GM19463 (cell line): ENCODE measurements around the gene SPEM2.

ENCODE experiments used
- ATAC-seq: cut with Tn5 transposase; IDR thresholded peaks from one replicate; pipeline ENCODE4 v1.9.1; 2021; ENCODE audit warnings: mild to moderate bottlenecking, moderate library complexity; ENCODE audit not compliant: unreplicated experiment

Gene SPEM2

DNA sequence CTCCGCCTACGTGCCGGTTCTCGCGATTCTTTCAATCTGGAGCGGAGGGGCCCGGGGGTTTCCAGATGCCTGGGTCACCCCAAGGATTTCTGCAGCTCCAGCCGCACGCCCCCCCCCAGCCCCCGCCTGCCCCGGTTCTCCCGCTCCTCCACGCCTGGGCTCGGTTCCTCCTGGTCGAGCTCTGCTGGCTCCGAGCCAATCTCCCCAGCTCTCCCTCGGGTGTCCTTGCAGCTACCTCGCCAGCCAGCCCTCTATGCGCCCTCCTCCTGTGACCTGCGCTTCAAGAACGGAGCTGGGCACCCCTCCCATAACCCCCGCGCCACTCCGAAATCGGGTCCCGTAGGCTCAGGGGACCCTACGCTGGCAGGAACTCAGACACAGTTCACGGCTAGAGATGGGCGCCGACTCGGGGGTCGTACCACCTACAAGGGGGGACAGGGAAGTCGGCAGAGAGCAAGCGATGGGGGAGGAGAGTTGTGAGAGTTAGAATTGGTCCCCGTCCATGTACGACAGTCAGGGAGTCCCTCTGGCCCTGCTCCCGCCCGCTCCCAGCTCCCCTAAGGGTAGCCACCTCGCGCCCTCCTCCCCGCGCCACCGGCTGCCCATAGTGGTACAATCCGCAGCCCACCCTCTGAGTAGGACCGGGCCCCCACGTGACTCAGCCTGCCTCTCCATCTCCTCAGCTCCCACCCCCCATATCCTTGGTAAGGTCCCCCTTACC, 14.9 kb downstream of the SPEM2 start:
- no peak for ATAC-seq

DNA sequence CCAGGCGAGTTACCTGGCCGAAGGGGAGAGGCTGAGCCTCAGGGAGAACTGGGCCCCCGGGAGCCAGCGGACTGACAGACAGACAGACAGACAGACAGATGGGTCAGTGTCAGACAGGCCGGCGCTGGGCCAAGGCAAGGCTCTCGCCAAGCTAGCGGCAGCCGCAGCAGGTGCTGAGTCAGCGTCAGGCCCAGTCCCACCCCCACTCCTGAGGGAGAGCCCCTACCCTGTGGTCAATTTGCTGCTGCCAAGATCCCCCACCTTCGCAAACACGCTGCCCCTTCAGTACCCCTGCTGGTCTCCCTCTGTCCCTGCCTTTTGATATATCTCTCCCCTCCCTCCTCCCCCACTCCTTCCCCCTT, 15.4 kb downstream of the SPEM2 start:
- ATAC-seq: no peak

DNA sequence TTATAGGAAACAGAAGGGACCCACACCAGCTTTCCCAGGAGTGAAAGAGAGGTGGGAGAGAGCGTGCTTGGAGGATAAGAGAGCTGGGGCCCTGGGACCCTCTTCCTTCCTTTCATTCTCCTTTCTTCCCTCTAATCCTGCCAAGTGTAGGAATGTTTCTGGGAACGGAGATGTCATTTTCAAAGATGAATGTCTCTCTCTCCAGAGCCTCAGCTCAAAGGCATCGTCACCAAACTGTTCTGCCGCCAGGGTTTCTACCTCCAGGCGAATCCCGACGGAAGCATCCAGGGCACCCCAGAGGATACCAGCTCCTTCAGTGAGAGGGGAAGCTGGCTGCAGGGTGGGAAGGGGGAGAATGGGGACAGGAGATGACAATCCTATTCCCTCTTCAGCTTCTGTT, 15.8 kb downstream of the SPEM2 start:
- ATAC-seq: no peak

DNA sequence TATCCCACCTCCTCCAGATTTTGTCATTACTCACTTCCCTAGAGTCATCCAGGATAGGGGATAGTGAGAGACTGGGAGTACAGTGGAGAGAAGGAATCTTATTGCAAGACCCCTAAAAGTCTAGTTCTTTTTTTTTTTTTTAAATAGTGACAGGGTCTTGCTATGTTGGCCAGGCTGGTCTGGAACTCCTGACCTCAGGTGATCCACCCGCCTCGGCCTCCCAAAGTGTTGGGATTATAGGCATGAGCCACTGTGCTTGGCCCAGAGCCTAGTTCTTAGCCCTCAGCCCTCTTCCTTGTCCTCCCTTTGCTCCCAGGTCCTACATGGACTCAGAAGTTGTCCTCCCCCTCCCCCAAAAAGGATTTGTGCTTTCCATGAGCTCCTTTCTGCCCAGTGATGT, 16.7 kb downstream of the SPEM2 start:
- ATAC-seq: no peak

DNA sequence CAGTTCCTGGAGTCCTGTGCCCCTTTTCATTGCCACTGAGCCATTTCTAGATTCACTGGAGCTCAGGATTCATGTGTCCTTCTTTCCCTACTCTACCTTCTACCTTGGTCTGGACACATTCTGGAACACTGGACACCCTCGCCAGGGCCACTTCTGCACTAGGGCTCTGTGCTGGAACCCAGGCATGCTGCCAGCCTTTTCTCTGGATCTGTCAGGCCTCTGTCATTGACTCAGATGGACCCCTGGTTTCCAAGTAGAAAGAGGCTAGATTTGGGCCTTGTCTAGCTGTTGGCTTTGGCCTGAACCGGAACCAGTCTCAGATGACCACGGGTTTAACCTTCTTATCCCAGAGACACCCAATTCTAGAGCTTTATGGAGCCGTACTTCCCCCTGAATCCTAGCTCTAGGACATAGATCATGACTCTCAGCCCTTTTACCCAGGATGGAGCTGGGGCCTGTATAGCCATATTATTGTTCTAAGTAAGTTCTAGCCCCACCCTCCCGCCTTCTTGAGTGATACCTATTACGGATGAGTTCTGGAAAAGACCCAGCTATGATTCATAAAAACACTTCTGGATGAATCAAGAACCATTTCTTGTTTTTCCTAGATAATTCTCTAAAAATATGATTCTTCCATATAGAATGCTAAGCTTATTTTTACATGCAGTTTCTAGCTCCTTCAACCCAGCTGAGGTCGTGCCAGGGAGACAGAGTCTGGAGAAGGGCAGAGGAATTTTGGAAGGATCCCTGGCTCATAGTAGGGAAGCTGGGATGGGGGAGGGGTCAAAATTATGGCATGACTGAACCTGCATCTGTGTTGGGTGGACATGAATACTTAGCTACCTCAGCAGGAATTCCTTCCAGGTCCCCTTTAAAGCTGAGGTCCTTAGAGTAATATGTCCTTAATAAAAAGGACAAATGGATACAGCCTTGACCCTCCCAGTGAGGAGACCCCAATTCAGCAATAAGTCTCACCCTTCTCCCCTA, 18.4 kb downstream of the SPEM2 start:
- ATAC-seq: no peak

DNA sequence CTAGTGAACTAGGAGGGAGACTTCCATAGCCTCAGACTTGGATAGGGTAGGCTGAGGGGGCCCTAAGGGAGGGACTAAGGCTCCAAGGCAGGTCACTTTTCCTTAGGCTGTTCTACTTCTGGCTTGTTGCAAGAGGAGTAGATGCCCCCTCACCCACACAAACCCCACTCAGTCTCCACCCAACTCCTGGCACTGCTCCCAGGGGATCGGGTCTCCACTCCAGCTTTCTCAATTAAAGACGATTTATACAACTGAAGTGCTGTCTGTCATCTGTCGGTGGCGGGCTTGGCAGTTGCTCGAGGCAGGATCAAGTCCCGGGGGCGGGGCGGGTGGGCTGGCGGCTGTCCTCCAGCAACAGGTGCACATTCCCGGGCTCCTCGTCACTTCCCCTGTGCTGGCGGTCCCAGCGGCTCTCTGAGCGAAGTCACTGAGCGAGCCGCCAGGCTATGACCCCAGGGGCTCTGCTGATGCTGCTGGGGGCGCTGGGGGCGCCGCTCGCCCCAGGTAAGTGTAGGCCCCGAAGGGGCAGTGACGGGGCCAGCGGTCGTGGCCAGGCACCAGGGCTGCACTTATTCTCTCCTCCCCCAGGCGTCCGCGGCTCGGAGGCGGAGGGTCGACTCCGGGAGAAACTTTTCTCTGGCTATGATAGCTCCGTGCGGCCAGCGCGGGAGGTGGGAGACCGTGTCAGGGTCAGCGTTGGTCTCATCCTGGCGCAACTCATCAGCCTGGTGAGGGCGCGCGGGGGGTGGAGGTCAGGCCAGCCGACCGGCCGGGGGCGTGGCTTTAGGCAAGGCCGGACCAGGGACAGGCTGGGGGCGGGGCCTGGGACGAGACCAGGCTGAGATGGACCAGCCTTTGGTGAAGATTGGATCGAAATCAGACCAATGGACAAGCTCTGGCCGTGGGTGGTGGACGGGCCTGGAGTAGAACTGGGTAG, 19.5 kb downstream of the SPEM2 start, which contains the start of gene CHRNB1:
TSS of gene CHRNB1 (plus strand) at position 380 of the 937 bp plus-strand sequence. CDS start at position 447, 67 bp downstream.
- no peak for ATAC-seq

DNA sequence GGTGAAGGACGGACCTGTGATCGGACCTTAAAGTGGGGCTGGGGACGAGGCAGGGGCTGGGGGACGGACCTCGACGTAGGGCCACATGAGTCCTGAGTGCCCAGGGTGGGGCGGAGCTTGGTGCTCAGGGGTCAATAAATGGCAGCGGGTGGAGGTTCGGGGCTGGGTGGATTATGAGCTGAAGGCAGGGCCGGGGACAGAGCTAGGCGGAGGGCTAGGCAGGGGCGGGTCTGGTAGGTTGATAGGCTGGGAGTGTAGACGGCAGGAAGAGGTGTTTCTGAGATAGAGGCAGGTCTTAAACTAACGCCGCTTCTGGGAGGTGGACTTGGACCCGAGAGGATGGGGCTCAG, 20.2 kb downstream of the SPEM2 start:
- ATAC-seq: no peak

DNA sequence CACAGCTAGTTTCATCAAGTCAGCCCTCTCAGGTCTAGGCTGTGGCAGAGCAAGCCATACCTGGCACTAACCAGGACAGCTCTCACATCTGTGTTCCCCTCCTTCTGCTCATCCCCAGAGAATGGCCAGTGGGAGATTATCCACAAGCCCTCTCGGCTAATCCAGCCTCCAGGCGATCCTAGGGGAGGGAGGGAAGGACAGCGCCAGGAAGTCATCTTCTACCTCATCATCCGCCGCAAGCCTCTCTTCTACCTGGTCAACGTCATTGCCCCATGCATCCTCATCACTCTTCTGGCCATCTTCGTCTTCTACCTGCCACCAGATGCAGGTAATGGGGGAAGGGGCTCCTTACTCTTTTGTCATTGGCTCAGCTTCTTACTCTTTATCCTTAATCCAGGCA, 23.0 kb downstream of the SPEM2 start:
- ATAC-seq: no peak

DNA sequence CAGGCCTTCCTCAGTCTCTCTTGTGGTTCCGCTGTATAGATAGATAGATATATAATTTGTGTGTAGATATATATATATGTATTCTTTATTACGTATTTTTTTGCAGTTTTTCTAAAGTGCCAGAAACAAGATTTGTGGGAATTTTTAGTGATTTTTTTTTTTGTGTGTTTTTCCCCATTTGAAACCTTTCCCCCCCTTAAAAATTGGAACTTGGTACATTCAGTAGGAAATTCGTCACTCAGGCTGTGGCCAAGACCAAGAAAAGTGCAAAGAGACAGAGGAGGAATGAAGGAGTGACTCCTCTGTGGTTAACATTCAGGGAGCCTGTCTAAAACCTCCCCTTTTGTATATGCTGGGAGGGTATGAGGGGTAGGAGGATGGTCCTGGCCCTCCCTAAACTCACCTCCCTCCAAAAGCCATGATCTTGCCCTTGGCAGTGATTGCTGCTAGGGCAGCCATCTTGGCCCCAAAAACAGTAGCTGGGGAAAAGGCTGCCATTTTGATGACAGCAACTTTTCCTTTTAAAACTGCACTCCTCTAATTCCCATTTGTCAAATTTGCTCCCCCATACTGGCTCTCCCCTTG, 34.6 kb downstream of the SPEM2 start:
- no peak for ATAC-seq

DNA sequence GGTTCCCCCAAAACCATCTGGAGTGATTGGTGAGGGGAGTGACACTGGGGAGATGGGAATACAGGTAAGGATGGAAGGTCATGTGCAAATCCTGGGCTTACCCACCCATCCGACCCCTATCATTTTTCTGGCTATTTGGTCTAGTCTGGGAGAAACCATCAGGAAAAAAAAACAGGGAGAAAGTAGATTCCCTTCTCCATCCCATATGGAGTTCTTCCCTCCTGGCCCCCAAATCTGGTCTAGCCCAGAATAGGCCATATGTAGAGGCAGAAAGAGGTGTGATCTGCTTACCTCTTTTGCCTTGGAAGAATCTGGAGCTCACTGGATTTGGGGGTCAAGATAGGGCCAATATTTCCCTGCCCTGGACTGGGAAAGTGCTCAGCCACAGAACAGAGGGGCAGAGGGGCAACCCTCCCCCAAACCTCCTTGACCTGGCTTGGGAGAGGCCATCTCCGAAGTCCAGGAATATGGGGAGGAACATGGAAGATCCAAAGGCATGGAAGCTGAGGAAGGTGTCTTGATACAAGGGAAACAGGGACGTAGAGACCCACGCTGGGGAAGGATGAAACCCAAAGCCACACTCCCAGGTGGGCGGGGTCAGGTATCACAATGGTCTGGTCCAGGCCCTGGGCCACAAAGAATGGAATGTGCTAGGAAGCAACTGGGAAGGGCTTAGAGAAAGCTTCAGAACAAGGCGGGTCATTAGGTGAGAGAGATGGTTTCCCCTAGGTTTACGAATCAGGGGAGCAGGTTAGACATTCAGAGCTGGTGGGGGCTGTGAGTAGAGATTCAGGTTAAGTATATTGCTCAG, 35.6 kb downstream of the SPEM2 start:
- no peak for ATAC-seq

DNA sequence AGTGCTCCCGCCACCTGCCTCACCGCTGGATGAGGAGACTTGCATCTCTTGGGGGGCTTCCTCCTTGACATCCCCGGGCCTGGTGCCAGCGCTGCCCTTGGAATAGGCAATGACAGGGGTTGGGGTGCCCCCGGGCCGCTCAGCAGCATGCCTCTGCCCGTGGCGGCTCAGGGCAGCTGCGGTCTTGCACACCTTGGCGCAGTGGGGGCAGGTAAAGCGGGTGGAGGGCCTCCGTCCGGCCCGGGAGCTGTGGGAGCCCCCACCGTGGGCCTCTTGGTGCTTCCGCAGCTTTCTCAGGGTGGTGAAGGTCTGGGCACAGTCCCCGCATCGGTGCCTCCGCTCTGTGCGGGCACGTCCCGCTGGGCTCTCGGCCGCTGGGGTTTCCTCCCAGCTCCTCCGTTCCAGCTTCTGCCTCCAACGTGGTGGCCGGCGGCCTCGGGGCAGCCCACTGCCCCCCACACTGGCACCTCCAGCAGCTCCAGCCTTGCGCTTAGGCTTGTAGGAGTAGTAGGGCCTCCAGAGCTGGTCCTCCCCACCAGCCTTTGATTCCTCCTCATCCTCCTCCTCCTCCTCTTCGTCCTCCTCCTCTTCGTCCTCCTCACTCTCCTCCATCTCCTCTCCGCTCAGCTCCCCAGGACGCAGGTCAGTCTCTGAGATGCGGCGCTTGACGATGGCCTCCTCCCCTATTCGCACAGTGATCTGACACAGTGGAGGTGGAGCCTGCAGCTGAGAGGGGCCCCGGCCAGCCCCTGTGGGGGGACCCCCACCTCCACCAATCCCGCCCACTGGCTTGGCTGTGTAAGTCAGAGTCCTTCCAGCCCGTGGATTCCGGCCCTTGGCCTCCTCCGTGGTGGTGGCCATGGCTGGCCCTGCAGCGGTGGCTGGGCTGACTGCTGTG, 37.3 kb downstream of the SPEM2 start:
- ATAC-seq: no peak

DNA sequence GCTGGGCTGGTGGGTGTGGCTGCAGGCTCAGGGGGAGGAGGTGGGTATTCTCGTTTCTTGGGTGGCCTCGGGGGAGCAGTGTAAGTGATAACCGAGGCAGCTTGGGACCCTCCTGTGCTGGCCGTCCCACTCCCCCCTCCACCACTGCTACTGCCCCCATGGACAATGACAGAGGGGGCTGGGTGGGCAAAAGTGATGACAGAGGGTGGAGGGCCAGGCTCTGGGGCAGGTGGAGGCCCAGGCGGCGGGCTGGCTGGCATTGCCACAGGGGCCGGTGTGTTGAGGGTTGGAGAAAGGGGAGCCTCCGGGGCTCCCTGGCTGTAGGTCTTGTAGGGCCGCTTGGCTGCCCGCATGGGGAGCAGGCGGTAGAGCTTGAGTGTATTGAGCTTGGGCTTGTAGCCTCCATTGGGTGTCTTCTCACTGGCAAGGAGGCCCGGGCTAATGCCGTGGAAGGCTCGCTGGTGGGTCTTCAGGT, 38.0 kb downstream of the SPEM2 start:
- no peak for ATAC-seq

DNA sequence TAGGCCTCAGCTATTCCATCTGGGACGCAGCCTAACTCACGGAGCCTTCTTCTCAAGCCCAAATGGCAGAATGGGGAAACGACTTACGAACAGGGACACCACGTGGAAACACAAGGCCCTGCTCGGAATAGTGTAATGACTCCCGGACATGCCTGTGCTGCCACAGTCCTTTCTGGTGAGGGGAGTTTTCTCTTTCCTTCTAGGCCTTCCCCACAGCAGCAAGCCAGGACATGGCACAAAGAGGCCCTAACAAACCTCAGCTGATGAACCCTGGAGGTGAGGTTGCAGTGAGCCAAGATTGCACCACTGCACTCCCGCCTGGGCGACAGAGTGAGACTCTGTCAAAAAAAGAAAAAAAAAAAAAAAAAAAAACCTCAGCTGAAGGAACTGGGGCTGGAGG, 38.7 kb downstream of the SPEM2 start:
- no peak for ATAC-seq

DNA sequence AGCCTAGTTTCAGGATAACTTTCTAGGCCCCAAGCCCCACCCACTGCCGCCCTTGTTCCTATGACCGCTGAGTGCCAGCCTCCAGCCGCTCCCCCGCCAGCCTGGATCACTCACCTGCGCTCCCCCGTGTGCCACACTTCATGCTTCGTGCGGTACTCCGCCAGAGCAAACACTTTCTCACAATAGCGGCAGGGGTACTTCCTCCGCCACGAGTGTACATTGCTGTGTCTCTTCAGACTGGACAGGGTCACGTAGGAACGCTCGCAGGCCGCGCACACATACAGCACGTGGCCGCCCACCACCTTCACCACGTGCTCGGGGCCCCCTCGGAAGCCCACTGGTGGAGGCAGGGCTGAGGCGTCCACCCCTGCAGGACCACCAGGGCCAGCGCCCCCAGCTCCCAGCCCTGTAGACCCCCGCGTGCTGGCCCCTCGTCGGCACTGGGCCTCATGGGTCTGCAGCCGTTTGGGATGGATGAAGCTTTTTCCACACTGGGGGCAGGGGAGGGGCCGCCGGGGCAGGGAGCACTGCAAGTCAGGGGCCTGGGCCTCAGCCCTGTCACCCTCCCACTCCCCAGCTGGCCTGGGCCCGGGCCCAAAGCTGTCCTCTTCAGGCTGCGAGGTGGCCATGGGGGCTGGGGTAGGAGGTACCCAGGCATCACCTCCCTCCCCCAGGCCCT, 40.3 kb downstream of the SPEM2 start:
- ATAC-seq: no peak

DNA sequence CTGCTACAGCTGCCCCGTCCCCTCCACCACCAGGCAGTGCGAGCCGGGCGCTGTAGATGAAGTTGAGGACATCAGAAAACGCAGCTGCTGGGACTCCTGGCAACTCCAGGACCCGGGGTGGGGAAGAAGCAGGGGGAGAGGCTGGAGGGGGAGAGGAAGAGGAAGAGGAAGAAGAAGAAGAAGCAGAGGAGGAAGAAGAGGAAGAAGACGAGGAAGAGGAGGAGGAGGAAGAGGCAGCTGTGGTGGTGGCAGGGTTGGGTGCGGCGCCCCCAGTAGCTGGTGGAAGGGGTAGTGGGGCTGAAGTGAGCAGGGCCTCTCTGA, 40.9 kb downstream of the SPEM2 start:
- ATAC-seq: no peak

DNA sequence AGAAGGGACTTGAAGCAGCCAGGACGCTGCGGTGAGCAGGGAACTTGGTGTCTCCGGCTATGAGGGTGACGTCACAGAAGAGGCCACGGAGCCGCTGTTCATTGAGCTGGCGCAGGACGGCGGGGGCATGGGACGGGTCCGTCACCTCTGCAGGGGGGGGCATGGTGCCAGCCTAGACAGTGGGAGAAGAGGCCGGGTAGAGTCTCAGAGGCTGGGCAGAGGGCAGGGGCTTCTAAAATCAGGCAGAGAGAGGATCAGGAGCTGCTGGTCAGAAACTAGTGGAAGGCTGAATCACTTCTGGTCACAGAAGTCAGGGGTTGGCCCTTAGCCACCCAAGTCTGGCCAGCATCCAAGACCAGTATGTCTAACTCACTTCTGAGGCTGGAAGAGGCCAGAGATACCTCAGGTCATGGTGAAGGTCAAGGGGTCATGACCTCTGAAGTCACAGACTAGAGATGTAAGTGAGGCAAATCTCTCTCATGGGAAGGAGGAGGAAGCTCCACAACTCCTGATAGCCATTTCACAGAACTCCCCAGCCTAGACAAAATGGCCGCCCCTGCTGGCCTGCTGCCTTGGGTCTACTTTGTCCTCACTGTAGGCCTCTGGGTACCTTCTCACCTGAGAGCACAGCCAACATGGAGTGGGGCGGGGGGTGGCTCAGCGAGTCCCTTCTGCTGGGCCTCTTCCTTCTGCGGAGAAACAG, 41.4 kb downstream of the SPEM2 start:
- ATAC-seq: no peak

DNA sequence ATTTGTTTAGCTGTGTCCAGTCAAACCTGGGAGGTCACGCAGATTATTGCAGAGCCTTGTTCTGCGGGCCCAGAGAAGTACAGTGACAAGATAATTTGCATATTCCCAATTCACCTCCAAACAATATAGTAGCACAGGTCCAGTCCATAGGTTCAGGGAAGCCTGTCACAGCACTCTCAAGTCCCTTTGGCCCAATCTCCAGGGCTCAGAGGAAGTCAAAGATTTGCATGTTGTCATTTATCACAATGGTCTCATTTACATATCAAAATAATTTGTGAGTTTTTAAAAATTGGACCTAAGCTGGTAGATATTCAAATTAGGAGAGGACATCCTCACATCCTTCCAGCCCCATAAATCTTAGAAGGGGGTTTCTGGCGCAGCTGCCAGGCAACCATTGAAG, 42.1 kb downstream of the SPEM2 start:
- ATAC-seq: no peak

DNA sequence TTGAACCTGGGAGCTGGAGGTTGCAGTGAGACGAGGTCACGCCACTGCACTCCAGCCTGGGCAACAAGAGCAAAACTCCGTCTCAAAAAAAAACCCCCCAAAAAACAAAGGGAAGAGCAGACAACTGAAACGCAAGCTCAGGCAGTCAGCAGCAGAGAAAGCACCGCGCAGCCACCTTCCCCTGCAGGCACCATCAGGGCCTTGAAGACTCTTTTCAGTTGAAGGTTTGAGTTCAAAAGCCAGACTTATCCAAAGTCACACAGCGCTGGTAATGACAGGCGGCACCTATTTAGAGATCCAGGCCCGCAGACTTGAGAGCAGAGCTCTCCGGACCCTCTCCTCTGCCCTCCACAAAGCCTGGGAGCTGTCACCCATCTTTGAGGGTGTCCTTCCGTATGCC, 42.9 kb downstream of the SPEM2 start:
- ATAC-seq: no peak
